ENCODE data around the gene SNRPD1.
A peak's percentile ranks its signal among the peaks of the same experiment; 100 is the strongest.
"Not testable (repeated sequence)": the region's sequence is repeated elsewhere in the genome, so short reads cannot be mapped to it uniquely, and the experiment has no call there.

Gene SNRPD1

GRCh38 chr18:21598726-21599584 is 13.2 kb upstream of the SNRPD1 start:
- peak overlapping the region; percentile 99 for H3K4me3 ChIP-seq (ENCODE audit: low read depth, low read length)
- no peak for DNase-seq (ENCODE audit: low read depth)

GRCh38 chr18:21599585-21600525 is 12.3 kb upstream of the SNRPD1 start:
- peak overlapping the region; percentile 99 for H3K4me3 ChIP-seq (ENCODE audit: low read depth, low read length)
- TF ChIP-seq CTCF (conservative IDR thresholded peaks at IDR 0.05; ENCODE audit: low read depth, low read length) = peak; percentile 13
- DNase-seq (ENCODE audit: low read depth) = peak; percentile 12

More at GRCh38 chr18:21598726-21599584, 13.2 kb upstream of the SNRPD1 start:
- TF ChIP-seq CTCF (conservative IDR thresholded peaks at IDR 0.05; ENCODE audit: low read depth, low read length) = no peak

- H3K4me3 ChIP-seq (ENCODE audit: low read depth, low read length) = peak within 1 kb of the TSS; percentile 99
- TF ChIP-seq CTCF (conservative IDR thresholded peaks at IDR 0.05; ENCODE audit: low read depth, low read length) = peak; percentile 70
- DNase-seq (ENCODE audit: low read depth) = peak; percentile 99
Measured at GRCh38 chr18:21600526-21601410, 11.3 kb upstream of the SNRPD1 start, which contains the start of gene ESCO1. ESCO1 (minus strand) TSS chr18:21600704; CDS start chr18:21574843, 25,861 bp downstream.

- DNase-seq (ENCODE audit: low read depth) = no peak
- no peak for TF ChIP-seq CTCF (conservative IDR thresholded peaks at IDR 0.05; ENCODE audit: low read depth, low read length)
- H3K4me3 ChIP-seq (ENCODE audit: low read depth, low read length) = no peak overlapping the region
Measured at GRCh38 chr18:21602299-21602587, 9.9 kb upstream of the SNRPD1 start.

GRCh38 chr18:21604671-21605070 is 7.4 kb upstream of the SNRPD1 start:
- peak; percentile 31 for DNase-seq (ENCODE audit: low read depth)
- no peak overlapping the region for H3K4me3 ChIP-seq (ENCODE audit: low read depth, low read length)
- no peak for TF ChIP-seq CTCF (conservative IDR thresholded peaks at IDR 0.05; ENCODE audit: low read depth, low read length)

- DNase-seq (ENCODE audit: low read depth) = no peak
- TF ChIP-seq CTCF (conservative IDR thresholded peaks at IDR 0.05; ENCODE audit: low read depth, low read length) = no peak
- no peak overlapping the region for H3K4me3 ChIP-seq (ENCODE audit: low read depth, low read length)
Measured at GRCh38 chr18:21605213-21605612, 6.9 kb upstream of the SNRPD1 start.

GRCh38 chr18:21611401-21612124 is 551 bp upstream of the SNRPD1 start:
- peak overlapping the region; percentile 93 for H3K4me3 ChIP-seq (ENCODE audit: low read depth, low read length)
- DNase-seq (ENCODE audit: low read depth) = not testable (repeated sequence)

- H3K4me3 ChIP-seq (ENCODE audit: low read depth, low read length); DNase-seq (ENCODE audit: low read depth): not testable (repeated sequence)
Measured at GRCh38 chr18:21621640-21622039, 9.5 kb downstream of the SNRPD1 start.
